Progenitor cell of endocrine pancreas (in vitro differentiated cells): ENCODE data around the gene GAA. TPM values are rescaled to one million over a fixed set of nuclear protein-coding genes. Genes with fewer than 3 reads are reported as not detected.
A peak's percentile ranks its signal among the peaks of the same experiment; 100 is the strongest.

Source experiments
- DNase-seq: peaks from one replicate; pipeline ENCODE4 v3.0.0; 2021; ENCODE audit warnings: low spot score; ENCODE audit not compliant: unreplicated experiment
- H3K27ac Mint-ChIP-seq: 2 replicates; pipeline ENCODE4 v1.8.0; 2021; ENCODE audit warnings: mild to moderate bottlenecking, moderate library complexity, mixed read lengths
- H3K27me3 Mint-ChIP-seq: 2 replicates; pipeline ENCODE4 v1.8.0; 2021; ENCODE audit warnings: mixed read lengths
- H3K36me3 Mint-ChIP-seq: 2 replicates; pipeline ENCODE4 v1.8.0; 2022; ENCODE audit warnings: mixed read lengths; ENCODE audit not compliant: insufficient read depth
- H3K4me1 Mint-ChIP-seq: 2 replicates; pipeline ENCODE4 v1.8.0; 2021; ENCODE audit warnings: low read depth, mixed read lengths
- H3K4me3 Mint-ChIP-seq: 2 replicates; pipeline ENCODE4 v1.8.0; 2021; ENCODE audit warnings: low read depth, mild to moderate bottlenecking, moderate library complexity, mixed read lengths
- H3K9me3 Mint-ChIP-seq: 2 replicates; pipeline ENCODE4 v1.8.0; 2021; ENCODE audit warnings: low read depth, mixed read lengths
- CTCF ChIP-seq: fragments of 200-600 bp; sonication (generic); IDR thresholded peaks from one replicate; pipeline ENCODE4 v1.5.0; 2021; ENCODE audit warnings: antibody characterized with exemption, mild to moderate bottlenecking; ENCODE audit not compliant: unreplicated experiment
- total RNA-seq: library from RNA; stranded (reverse); gene quantifications from 2 replicates; pipeline ENCODE4 v1.2.1, GENCODE V29; 2021

The GAA gene
- total RNA-seq, 1 donor from 2014 or later = 37.9 TPM

GRCh38 chr17:80122926-80123505 is 21.6 kb downstream of the GAA start:
- H3K4me1 Mint-ChIP-seq = peaks cover 7% of the 10 kb centered on the region
- no peak for DNase-seq
- H3K36me3 Mint-ChIP-seq = no peaks in the 10 kb centered on the region
- no peak overlapping the region for H3K27ac Mint-ChIP-seq
- H3K27me3 Mint-ChIP-seq = peaks cover 3% of the 10 kb centered on the region
- no peak overlapping the region for H3K4me3 Mint-ChIP-seq
- TF ChIP-seq CTCF = no peak
- H3K9me3 Mint-ChIP-seq = no peaks in the 10 kb centered on the region

- Mint-ChIP-seq H3K27ac (peak overlapping the region; percentile 91), H3K27me3 (peaks cover 3% of the 10 kb centered on the region), H3K36me3 (no peaks in the 10 kb centered on the region), H3K9me3 (no peaks in the 10 kb centered on the region), H3K4me3 (no peak overlapping the region), H3K4me1 (peaks cover 7% of the 10 kb centered on the region)
- DNase-seq = no peak
- TF ChIP-seq CTCF = no peak
Observed at GRCh38 chr17:80123791-80124190, 22.4 kb downstream of the GAA start.

GRCh38 chr17:80124351-80124981 is 23.1 kb downstream of the GAA start:
- peaks cover 7% of the 10 kb centered on the region for H3K4me1 Mint-ChIP-seq
- peaks cover 3% of the 10 kb centered on the region for H3K27me3 Mint-ChIP-seq
- DNase-seq = peak; percentile 44
- H3K27ac Mint-ChIP-seq = peak overlapping the region; percentile 91
- no peaks in the 10 kb centered on the region for H3K36me3 Mint-ChIP-seq
- peak; percentile 84 for TF ChIP-seq CTCF
- H3K9me3 Mint-ChIP-seq = no peaks in the 10 kb centered on the region
- H3K4me3 Mint-ChIP-seq = no peak overlapping the region

- no peaks in the 10 kb centered on the region for H3K36me3 Mint-ChIP-seq
Observed at GRCh38 chr17:80125656-80126448, 24.5 kb downstream of the GAA start.

More at GRCh38 chr17:80125656-80126448, 24.5 kb downstream of the GAA start:
- Mint-ChIP-seq H3K27me3 (peaks cover 3% of the 10 kb centered on the region), H3K27ac (no peak overlapping the region), H3K4me3 (no peak overlapping the region), H3K4me1 (peaks cover 9% of the 10 kb centered on the region), H3K9me3 (no peaks in the 10 kb centered on the region)
- no peak for TF ChIP-seq CTCF
- no peak for DNase-seq
